SKM-1 treated with dmso at 0.1 percent for 144 hours (cell line): Measurements from ENCODE around the gene EXOSC6.
"Not testable (repeated sequence)": the region's sequence is repeated elsewhere in the genome, so short reads cannot be mapped to it uniquely, and the experiment has no call there.

ENCODE experiments used
- DNase-seq: peaks from one replicate; lab custom pipeline; 2025; ENCODE audit not compliant: unreplicated experiment; lab: John Stamatoyannopoulos, UW

EXOSC6 gene

GRCh38 chr16:70251629-70252354 is at the start of gene EXOSC6:
TSS of gene EXOSC6 (minus strand) at chr16:70251940. CDS start at chr16:70251900, 40 bp downstream.
- DNase-seq = peak; percentile 89

GRCh38 chr16:70301121-70301520 is 49.4 kb upstream of the EXOSC6 start:
- no peak for DNase-seq

- DNase-seq = no peak
These were observed 47.5 kb upstream of the EXOSC6 start, which contains the start of gene DDX19B for GRCh38 chr16:70298988-70299938. TSS of gene DDX19B (plus strand) at chr16:70299186. CDS start at chr16:70299298, 112 bp downstream.

- no peak for DNase-seq
These were observed 43.9 kb upstream of the EXOSC6 start for GRCh38 chr16:70295634-70296033.

GRCh38 chr16:70294385-70295025 is 42.8 kb upstream of the EXOSC6 start:
- DNase-seq = no peak

GRCh38 chr16:70292148-70292547 is 40.4 kb upstream of the EXOSC6 start:
- not testable (repeated sequence) for DNase-seq

- DNase-seq = no peak
These were observed 39.3 kb upstream of the EXOSC6 start for GRCh38 chr16:70290949-70291519.

- peak; percentile 93 for DNase-seq
These were observed 37.7 kb upstream of the EXOSC6 start, which contains the start of gene AARS1 for GRCh38 chr16:70289229-70290094. TSS of gene AARS1 (minus strand) at chr16:70289506. CDS start at chr16:70282763, 6,743 bp downstream.

GRCh38 chr16:70287304-70287971 is 35.7 kb upstream of the EXOSC6 start:
- DNase-seq = not testable (repeated sequence)

- no peak for DNase-seq
These were observed 24.7 kb upstream of the EXOSC6 start for GRCh38 chr16:70276392-70276791.

GRCh38 chr16:70271696-70272095 is 20.0 kb upstream of the EXOSC6 start:
- no peak for DNase-seq

GRCh38 chr16:70270176-70270575 is 18.4 kb upstream of the EXOSC6 start:
- no peak for DNase-seq

- DNase-seq = no peak
These were observed 17.7 kb upstream of the EXOSC6 start for GRCh38 chr16:70269471-70269870.

- DNase-seq = not testable (repeated sequence)
These were observed 16.2 kb upstream of the EXOSC6 start for GRCh38 chr16:70267922-70268321.

GRCh38 chr16:70267516-70267915 is 15.8 kb upstream of the EXOSC6 start:
- peak; percentile 61 for DNase-seq

- not testable (repeated sequence) for DNase-seq
These were observed 8.2 kb upstream of the EXOSC6 start for GRCh38 chr16:70259903-70260302.

GRCh38 chr16:70258946-70259345 is 7.2 kb upstream of the EXOSC6 start:
- no peak for DNase-seq

- DNase-seq = no peak
These were observed 6.3 kb upstream of the EXOSC6 start for GRCh38 chr16:70258065-70258464.

GRCh38 chr16:70257391-70257790 is 5.7 kb upstream of the EXOSC6 start:
- DNase-seq = no peak
